Astrocyte (in vitro differentiated cells and primary cell): ENCODE measurements around the gene SUSD6.
A peak's percentile ranks its signal among the peaks of the same experiment; 100 is the strongest.

Experiments
- CTCF ChIP-seq: IDR thresholded peaks from 2 replicates; pipeline ENCODE4 v1.5.1; 2011; ENCODE audit warnings: low read depth, mild to moderate bottlenecking, inconsistent platforms, low read length, moderate library complexity; ENCODE audit not compliant: insufficient read depth
- EZH2 ChIP-seq: IDR thresholded peaks from 2 replicates; pipeline ENCODE4 v1.6.1; 2012; ENCODE audit warnings: mild to moderate bottlenecking, low read length, inconsistent platforms; ENCODE audit not compliant: insufficient read depth

GRCh38 chr14:69708586-69709560 lies 97.5 kb downstream of the SUSD6 start:
- TF ChIP-seq CTCF = peak; percentile 32
- TF ChIP-seq EZH2 = no peak
